Measurements from ENCODE around the gene FCSK. TPM values are rescaled to one million over a fixed set of nuclear protein-coding genes. Genes with fewer than 3 reads are reported as not detected.
A peak's percentile ranks its signal among the peaks of the same experiment; 100 is the strongest.

FCSK gene
- total RNA-seq, 2 experiments from 2014 or later, result 13.1 to 14.0 TPM

DNA sequence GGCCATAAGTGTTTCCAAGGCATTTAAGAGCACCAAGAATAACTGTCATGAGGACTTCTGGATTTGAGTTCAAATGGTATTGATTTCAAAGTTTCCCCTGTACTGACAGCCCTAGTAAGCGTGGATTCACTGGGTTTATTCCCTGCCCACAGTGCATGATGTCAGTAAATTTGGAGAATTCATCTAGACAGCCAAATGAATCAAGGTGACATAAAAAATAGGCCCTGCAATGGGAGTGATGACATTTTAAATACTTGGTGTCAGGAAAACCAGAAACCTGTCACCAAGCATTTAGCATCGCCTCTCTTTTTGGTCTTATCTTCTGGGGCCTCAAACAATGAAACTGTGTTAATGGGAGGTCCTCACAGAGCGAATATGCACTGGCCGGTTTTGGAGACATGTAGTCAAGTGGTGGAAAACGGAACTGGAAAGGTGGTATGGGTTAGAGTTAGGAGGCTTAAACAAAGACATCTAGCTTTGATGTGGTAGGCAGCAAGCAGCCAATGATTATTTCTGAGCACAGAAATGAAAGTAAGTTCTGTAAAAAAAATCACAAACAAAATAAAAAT lies 39.9 kb downstream of the FCSK start:
- intact Hi-C loops (cut with micrococcal nuclease), result loop anchor here (10.0 kb wide), 1 partner anchor 151 kb away; the partner anchor contains the start of gene IL34
- DNase-seq, result no peak
- Mint-ChIP-seq H3K36me3 (peaks cover 24% of the 10 kb centered on the region), H3K4me1 (ENCODE audit: low read depth) (peaks cover 26% of the 10 kb centered on the region), H3K9me3 (no peaks in the 10 kb centered on the region), H3K27me3 (no peaks in the 10 kb centered on the region), H3K4me3 (no peak overlapping the region), H3K27ac (peak overlapping the region; percentile 0)
- ChIA-PET POLR2A (interaction anchor here (0.6 to 2.0 kb wide), 3 partner anchors 27 to 113 kb away, joined by 3 to 8 read pairs (median 3); no protein-coding TSS in a partner anchor), CTCF (interaction anchor here (1.0 to 1.1 kb wide), 2 partner anchors 15 to 100 kb away, joined by 3 to 4 read pairs; no protein-coding TSS in a partner anchor)

DNA sequence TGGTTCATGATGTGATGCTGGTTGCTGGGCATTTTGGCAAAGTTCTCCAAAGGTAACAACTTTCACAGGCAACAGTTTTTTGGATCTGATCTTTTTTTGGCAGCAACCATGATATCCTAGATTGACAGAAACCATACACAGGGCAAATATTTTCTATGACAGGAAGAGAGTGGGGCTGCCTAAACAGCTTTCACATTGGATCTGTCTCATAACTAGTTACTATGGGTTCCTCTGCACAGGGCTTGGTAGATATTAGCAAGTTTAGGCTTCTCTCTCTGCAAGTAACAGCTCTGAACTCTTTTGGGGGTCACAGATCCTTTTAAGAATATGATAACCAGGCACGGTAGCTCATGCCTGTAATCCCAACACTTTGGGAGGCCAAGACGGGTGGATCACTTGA lies 40.4 kb downstream of the FCSK start:
- CTCF ChIA-PET, result interaction anchor here (1.0 to 1.1 kb wide), 2 partner anchors 14 to 100 kb away, joined by 3 to 4 read pairs; no protein-coding TSS in a partner anchor
- Mint-ChIP-seq H3K36me3 (peaks cover 24% of the 10 kb centered on the region), H3K27me3 (no peaks in the 10 kb centered on the region), H3K4me1 (ENCODE audit: low read depth) (peaks cover 26% of the 10 kb centered on the region), H3K9me3 (no peaks in the 10 kb centered on the region), H3K27ac (peak overlapping the region; percentile 0), H3K4me3 (no peak overlapping the region)
- POLR2A ChIA-PET, result interaction anchor here (0.6 to 2.5 kb wide), 4 partner anchors 18 to 113 kb away, joined by 3 to 12 read pairs (median 6); no protein-coding TSS in a partner anchor
- DNase-seq, result no peak
- intact Hi-C loops (cut with micrococcal nuclease), result loop anchor here (10.0 kb wide), 1 partner anchor 150 kb away; the partner anchor contains the start of gene IL34

DNA sequence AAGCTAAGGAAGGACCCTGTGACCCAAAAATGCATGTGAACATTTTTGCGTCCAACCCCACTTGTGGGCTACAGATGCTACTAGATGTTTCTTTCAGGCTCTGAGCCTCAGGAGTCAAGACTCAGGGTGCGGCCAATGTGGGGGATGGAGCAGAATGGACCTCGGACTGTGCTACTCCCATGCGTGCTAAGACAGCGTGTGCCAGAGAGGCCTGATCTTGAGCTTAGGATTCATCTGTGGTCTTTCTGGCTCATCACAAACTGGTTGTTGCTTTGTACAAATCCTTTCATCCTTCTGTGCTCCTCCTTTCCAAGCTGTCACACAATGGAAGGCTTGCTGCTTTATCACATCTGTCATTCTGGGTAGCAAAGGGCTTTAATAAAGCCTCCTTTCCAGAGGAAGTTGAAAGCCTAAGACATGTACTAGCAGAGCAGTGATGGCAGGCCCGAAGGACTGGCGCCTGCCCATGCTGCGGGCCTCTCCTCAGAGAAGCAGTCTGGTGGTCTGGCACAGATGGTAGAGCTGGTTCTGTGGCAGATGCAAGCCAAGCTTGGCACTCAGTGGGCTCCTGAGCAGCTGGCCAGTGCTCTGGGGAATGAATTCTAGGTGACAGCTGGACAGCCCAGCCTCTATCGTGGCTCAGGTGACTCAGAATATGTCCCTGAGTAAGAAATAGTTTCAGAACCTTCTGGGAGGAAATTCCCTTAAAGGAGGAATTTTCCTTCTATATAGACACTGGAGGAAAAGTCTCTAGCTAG lies 41.2 kb downstream of the FCSK start:
- Mint-ChIP-seq H3K9me3 (no peaks in the 10 kb centered on the region), H3K4me3 (no peak overlapping the region), H3K27ac (no peak overlapping the region), H3K4me1 (ENCODE audit: low read depth) (peaks cover 26% of the 10 kb centered on the region), H3K27me3 (no peaks in the 10 kb centered on the region), H3K36me3 (peaks cover 24% of the 10 kb centered on the region)
- intact Hi-C loops (cut with micrococcal nuclease), result loop anchor here (1.0 to 10.0 kb wide), 2 partner anchors 19 to 149 kb away; partner anchors contain the start of gene IL34
- ChIA-PET CTCF (interaction anchor here (0.6 to 1.7 kb wide), 5 partner anchors 10 to 101 kb away, joined by 3 to 6 read pairs (median 3); no protein-coding TSS in a partner anchor), POLR2A (interaction anchor here (1.1 to 2.5 kb wide), 3 partner anchors 19 to 114 kb away, joined by 3 to 12 read pairs (median 8); no protein-coding TSS in a partner anchor)
- no peak for DNase-seq

DNA sequence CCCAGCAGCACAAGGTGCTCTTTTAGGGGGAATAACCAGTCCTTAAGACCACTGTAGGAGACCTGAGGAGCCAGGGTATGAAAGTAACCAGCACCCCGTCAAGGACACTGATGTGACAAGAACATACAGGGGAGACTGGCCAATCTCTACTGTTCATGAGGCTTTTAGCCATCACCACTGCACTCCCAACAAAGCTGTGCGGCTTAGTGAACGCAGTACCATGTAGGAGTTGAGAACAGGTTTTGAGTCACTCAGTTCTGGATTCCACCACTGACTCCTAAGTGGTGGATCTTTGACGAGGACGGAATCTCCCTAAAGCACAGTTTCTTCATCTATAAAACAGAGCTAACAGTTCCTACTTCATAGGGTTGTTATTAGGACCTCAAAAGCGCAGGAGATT lies 42.1 kb downstream of the FCSK start:
- Mint-ChIP-seq H3K27me3 (no peaks in the 10 kb centered on the region), H3K9me3 (no peaks in the 10 kb centered on the region), H3K27ac (no peak overlapping the region), H3K4me1 (ENCODE audit: low read depth) (peaks cover 26% of the 10 kb centered on the region), H3K36me3 (peaks cover 26% of the 10 kb centered on the region), H3K4me3 (no peak overlapping the region)
- intact Hi-C loops (cut with micrococcal nuclease), result loop anchor here (1.0 to 10.0 kb wide), 2 partner anchors 20 to 148 kb away; partner anchors contain the start of gene IL34
- CTCF ChIA-PET, result interaction anchor here (0.6 to 1.7 kb wide), 10 partner anchors 11 to 244 kb away, joined by 3 to 6 read pairs (median 3); partner anchors contain the start of gene EXOSC6
- peak; percentile 64 for DNase-seq
- POLR2A ChIA-PET, result interaction anchor here (1.2 to 2.5 kb wide), 2 partner anchors 20 to 26 kb away, joined by 9 to 12 read pairs; partner anchors contain the start of genes COG4 and SF3B3

DNA sequence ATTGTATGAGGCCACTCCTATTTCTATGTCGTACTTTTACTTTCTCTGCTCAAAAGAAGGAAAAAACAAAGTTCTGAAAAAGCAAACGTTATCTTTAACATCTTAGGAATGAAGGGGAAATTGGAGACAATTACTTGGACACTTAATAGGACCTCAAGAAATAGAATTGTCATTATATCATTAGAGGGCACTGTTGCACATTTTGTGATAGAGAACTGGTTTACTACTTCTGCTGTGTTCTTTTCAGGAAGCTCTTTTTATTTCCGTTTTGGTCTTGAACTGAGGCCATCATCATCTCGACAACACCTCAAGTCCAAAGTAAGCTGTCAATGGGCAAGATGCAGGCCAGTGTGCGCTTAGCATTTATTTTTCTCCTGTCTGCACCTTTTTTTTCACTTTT lies 54.4 kb downstream of the FCSK start:
- Mint-ChIP-seq H3K4me1 (ENCODE audit: low read depth) (peaks cover 6% of the 10 kb centered on the region), H3K9me3 (no peaks in the 10 kb centered on the region), H3K27ac (peak overlapping the region; percentile 54), H3K4me3 (no peak overlapping the region), H3K36me3 (peaks cover 14% of the 10 kb centered on the region), H3K27me3 (no peaks in the 10 kb centered on the region)
- no peak for DNase-seq
- POLR2A ChIA-PET, result no interaction called here
- CTCF ChIA-PET, result interaction anchor here (0.6 to 1.7 kb wide), 12 partner anchors 11 to 262 kb away, joined by 3 to 6 read pairs (median 4); partner anchors contain the start of genes COG4 and SF3B3
- intact Hi-C loops (cut with micrococcal nuclease), result loop anchor here (1.0 kb wide), 1 partner anchor 145 kb away; no protein-coding TSS in a partner anchor

DNA sequence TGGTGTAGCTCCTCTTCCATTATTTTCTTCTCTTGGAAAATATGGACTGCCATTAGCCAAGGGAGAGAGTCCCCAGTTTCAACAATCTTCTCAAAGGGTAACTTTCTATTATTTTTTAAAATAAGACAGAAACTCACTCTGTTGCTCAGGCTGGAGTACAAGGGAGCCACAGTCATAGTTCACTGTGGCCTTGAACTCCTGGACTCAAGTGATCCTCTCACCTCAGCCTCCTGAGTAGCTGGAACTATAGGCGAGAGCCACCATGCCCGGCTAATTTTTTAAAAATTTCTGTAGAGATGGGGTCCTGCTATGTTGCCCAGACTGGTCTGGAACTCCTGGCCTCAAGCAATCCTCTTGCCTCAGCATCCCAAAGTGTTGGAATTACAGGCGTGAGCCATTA lies 55.8 kb downstream of the FCSK start:
- ChIA-PET POLR2A (no interaction called here), CTCF (interaction anchor here (1.7 kb wide), 1 partner anchor 22 kb away, joined by 3 read pairs; no protein-coding TSS in a partner anchor)
- Mint-ChIP-seq H3K4me3 (no peak overlapping the region), H3K27ac (no peak overlapping the region), H3K27me3 (no peaks in the 10 kb centered on the region), H3K4me1 (ENCODE audit: low read depth) (peaks cover 6% of the 10 kb centered on the region), H3K9me3 (no peaks in the 10 kb centered on the region), H3K36me3 (peaks cover 19% of the 10 kb centered on the region)
- DNase-seq, result no peak
- intact Hi-C loops (cut with micrococcal nuclease), result no loop called here

DNA sequence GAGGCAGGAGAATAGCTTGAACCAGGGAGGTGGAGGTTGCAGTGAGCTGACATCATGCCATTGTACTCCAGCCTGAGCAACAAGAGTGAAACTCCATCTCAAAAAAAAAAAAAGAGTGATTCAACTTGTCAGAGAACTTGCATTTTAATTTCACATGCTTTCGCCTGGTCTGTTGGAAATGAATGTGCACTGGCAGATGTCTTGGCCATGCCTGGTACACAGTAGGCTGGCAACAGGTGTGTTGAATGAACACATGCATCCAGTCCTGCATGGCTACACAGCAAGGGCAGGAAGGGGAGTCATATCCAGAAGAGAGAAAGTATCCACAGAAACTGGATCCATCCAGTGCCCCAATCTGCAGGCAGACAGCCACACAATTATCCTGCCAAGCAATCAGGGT lies 57.4 kb downstream of the FCSK start:
- DNase-seq, result no peak
- H3K27ac Mint-ChIP-seq, result no peak overlapping the region

DNA sequence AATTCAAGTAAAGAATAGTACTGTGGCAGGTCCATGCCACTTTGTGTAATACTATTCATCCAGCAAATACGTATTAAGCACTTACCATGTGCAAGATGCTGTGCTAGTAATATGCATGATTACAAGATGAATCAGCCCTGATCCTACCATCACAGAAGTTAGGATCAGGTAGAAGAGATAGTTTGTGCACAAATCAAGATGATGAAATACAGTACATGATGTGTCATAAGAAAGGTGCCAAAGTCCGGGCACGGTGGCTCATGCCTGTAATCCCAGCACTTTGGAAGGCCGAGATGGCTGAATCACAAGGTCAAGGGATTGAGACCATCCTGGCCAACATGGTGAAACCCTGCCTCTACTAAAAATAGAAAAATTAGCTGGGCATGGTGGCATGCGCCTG lies 58.1 kb downstream of the FCSK start:
- Mint-ChIP-seq H3K9me3 (no peaks in the 10 kb centered on the region), H3K27me3 (no peaks in the 10 kb centered on the region), H3K36me3 (peaks cover 25% of the 10 kb centered on the region), H3K4me1 (ENCODE audit: low read depth) (peaks cover 6% of the 10 kb centered on the region), H3K27ac (no peak overlapping the region), H3K4me3 (no peak overlapping the region)
- intact Hi-C loops (cut with micrococcal nuclease), result no loop called here
- POLR2A ChIA-PET, result no interaction called here
- no peak for DNase-seq
- CTCF ChIA-PET, result no interaction called here

More for the DNA sequence above, 57.4 kb downstream of the FCSK start:
- ChIA-PET POLR2A (no interaction called here), CTCF (no interaction called here)
- H3K27me3 Mint-ChIP-seq, result no peaks in the 10 kb centered on the region
- peaks cover 6% of the 10 kb centered on the region for H3K4me1 Mint-ChIP-seq (ENCODE audit: low read depth)
- H3K9me3 Mint-ChIP-seq, result no peaks in the 10 kb centered on the region
- intact Hi-C loops (cut with micrococcal nuclease), result no loop called here
- no peak overlapping the region for H3K4me3 Mint-ChIP-seq
- peaks cover 25% of the 10 kb centered on the region for H3K36me3 Mint-ChIP-seq

DNA sequence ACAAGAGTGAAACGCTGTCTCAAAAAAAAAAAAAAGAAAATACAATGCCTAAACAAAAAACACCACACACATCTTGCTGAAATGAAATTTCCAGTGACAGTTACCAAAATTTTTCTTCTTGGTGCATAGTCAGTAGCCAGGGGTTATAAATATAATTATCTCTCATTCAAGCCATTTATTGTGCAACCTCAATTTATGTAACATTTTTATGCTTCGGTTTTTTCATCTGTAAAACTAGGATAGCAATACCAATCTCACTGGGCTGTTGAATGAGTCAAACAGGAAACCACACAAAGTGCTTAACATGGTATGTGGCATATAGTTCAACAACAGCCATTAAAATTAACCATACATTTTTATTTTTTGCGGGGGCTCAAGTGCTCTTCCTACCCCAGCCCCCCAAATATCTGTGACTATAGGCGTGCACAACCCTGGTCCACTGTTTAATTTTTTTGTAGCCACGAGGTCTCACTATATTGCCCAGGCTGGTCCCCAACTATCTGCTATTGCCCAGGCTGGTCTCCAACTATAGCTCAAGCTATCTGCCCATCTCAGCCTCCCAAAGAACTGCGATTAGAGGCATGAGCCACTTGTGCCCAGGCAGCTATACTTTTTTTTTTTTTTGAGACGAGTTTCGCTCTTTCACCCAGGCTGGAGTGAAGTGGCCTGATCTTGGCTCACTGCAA lies 66.4 kb downstream of the FCSK start:
- ChIA-PET CTCF (interaction anchor here (1.3 to 1.4 kb wide), 2 partner anchors 10 to 12 kb away, joined by 4 read pairs; no protein-coding TSS in a partner anchor), POLR2A (interaction anchor here (1.4 to 2.8 kb wide), 3 partner anchors 24 to 140 kb away, joined by 7 to 18 read pairs (median 9); no protein-coding TSS in a partner anchor)
- Mint-ChIP-seq H3K36me3 (peaks cover 33% of the 10 kb centered on the region), H3K27ac (peak overlapping the region; percentile 72), H3K27me3 (no peaks in the 10 kb centered on the region), H3K4me3 (peak overlapping the region; percentile 48), H3K9me3 (no peaks in the 10 kb centered on the region), H3K4me1 (ENCODE audit: low read depth) (peaks cover 27% of the 10 kb centered on the region)
- DNase-seq, result peak; percentile 16
- intact Hi-C loops (cut with micrococcal nuclease), result loop anchor here (1.0 kb wide), 1 partner anchor 44 kb away; no protein-coding TSS in a partner anchor

DNA sequence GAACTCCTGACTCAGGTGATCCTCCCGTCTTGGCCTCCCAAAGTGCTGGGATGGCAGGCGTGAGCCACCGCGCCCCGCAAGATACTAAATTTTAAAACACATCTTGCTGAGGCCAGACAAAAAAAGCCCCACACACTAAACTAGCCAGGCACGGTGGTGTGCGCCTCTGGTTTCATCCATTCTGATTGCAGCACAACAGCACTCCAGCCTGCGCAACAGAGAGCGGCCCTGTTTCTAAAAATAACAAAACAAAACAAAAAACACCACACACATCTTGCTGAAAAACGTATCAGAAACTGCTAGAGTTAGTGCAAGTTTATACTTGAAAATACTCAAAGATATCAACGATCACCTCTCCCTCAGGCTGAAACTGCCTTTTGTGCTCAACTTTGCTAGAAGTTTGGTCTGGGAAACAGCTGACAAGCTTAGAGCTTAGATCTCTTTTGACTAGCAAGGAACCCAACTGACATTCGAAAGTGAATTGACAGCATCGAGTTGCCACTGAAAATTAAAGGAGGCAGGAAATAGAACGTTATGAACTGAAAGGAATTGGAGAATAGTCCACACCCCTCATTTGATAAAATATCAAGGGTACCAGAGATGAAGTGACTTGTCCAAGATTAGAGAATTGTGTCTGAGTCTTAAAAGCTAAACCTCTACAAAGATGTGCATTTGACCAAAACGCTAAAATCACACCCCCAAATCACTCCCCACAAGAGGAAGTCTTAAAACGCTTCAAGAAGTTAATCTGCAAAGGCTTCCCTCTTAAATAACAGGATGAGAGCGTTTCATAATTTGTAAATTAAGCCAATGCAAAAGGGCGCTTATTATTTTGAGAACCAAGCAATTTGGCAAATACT lies 68.1 kb downstream of the FCSK start:
- no peaks in the 10 kb centered on the region for H3K27me3 Mint-ChIP-seq
- H3K9me3 Mint-ChIP-seq, result no peaks in the 10 kb centered on the region
- DNase-seq, result peak; percentile 27
- CTCF ChIA-PET, result interaction anchor here (0.9 to 1.9 kb wide), 3 partner anchors 13 to 176 kb away, joined by 4 to 5 read pairs (median 5); partner anchors contain the start of gene DDX19A
- peaks cover 41% of the 10 kb centered on the region for H3K36me3 Mint-ChIP-seq
- H3K4me1 Mint-ChIP-seq (ENCODE audit: low read depth), result peaks cover 42% of the 10 kb centered on the region
- intact Hi-C loops (cut with micrococcal nuclease), result loop anchor here (1.0 to 2.0 kb wide), 7 partner anchors 68 to 270 kb away; partner anchors contain the start of genes AARS1, DDX19A, FCSK and ST3GAL2
- POLR2A ChIA-PET, result interaction anchor here (0.6 to 2.8 kb wide), 5 partner anchors 26 to 1417 kb away, joined by 3 to 18 read pairs (median 8); partner anchors contain the start of gene DDX19A
- H3K4me3 Mint-ChIP-seq, result peak overlapping the region; percentile 91
- H3K27ac Mint-ChIP-seq, result peak overlapping the region; percentile 98
